D341Med (cell line): Measurements from ENCODE around the gene FERD3L.

Source experiments
- DNase-seq: peaks from one replicate; pipeline ENCODE4 v3.0.0; 2012; ENCODE audit warnings: low spot score

The FERD3L gene

GRCh38 chr7:19117091-19117869, 27.9 kb downstream of the FERD3L start, which contains the start of gene TWIST1:
TSS of gene TWIST1 (minus strand) at chr7:19117636. CDS start at chr7:19117321, 315 bp downstream.
- peak; percentile 73 for DNase-seq

- peak; percentile 48 for DNase-seq
These were observed 28.8 kb downstream of the FERD3L start for GRCh38 chr7:19116121-19117090.

GRCh38 chr7:19114551-19114855, 30.7 kb downstream of the FERD3L start:
- DNase-seq: no peak

- DNase-seq: no peak
These were observed 31.2 kb downstream of the FERD3L start for GRCh38 chr7:19113855-19114550.

- DNase-seq: no peak
These were observed 32.2 kb downstream of the FERD3L start for GRCh38 chr7:19113002-19113350.

GRCh38 chr7:19112274-19113001, 32.8 kb downstream of the FERD3L start:
- no peak for DNase-seq

- no peak for DNase-seq
These were observed 33.5 kb downstream of the FERD3L start for GRCh38 chr7:19111474-19112273.

GRCh38 chr7:19110776-19111175, 34.4 kb downstream of the FERD3L start:
- DNase-seq: no peak

- DNase-seq: no peak
These were observed 35.0 kb downstream of the FERD3L start for GRCh38 chr7:19110026-19110730.

- no peak for DNase-seq
These were observed 35.9 kb downstream of the FERD3L start for GRCh38 chr7:19109000-19109946.

- DNase-seq: no peak
These were observed 37.7 kb downstream of the FERD3L start for GRCh38 chr7:19107356-19108146.

GRCh38 chr7:19107081-19107355, 38.2 kb downstream of the FERD3L start:
- DNase-seq: no peak

GRCh38 chr7:19106241-19107080, 38.8 kb downstream of the FERD3L start:
- no peak for DNase-seq

GRCh38 chr7:19105546-19105945, 39.7 kb downstream of the FERD3L start:
- DNase-seq: no peak

- DNase-seq: no peak
These were observed 40.4 kb downstream of the FERD3L start for GRCh38 chr7:19104811-19105210.

- no peak for DNase-seq
These were observed 42.3 kb downstream of the FERD3L start for GRCh38 chr7:19102884-19103283.

- DNase-seq: no peak
These were observed 43.3 kb downstream of the FERD3L start for GRCh38 chr7:19101909-19102308.

GRCh38 chr7:19101472-19101871, 43.7 kb downstream of the FERD3L start:
- no peak for DNase-seq
